Neural cell (in vitro differentiated cells): Measurements from ENCODE around the gene AGR2. TPM values are rescaled to one million over a fixed set of nuclear protein-coding genes. Genes with fewer than 3 reads are reported as not detected.

ENCODE experiments used
- H2AFZ ChIP-seq: fragments of 200-600, 300-800 bp; sonication (generic), shearing (Covaris generic); 2 replicates; pipeline ENCODE4 v1.6.0; 2014; ENCODE audit warnings: low read depth, mild to moderate bottlenecking, antibody characterized with exemption, low read length, moderate library complexity
- H3F3A ChIP-seq: fragments of 200-600 bp; shearing (Covaris generic); 2 replicates; pipeline ENCODE4 v1.6.1; 2016; ENCODE audit warnings: mild to moderate bottlenecking, moderate library complexity, mixed read lengths, antibody characterized with exemption, low read length; ENCODE audit not compliant: insufficient read depth, poor library complexity, severe bottlenecking
- H3K27ac ChIP-seq: fragments of 200-600, 300-800 bp; sonication (generic), shearing (Covaris generic); 2 replicates; pipeline ENCODE4 v1.5.1; 2014; ENCODE audit warnings: mild to moderate bottlenecking, low read length, moderate library complexity
- H3K27me3 ChIP-seq: fragments of 300-800, 200-600 bp; sonication (generic), shearing (Covaris generic); 2 replicates; pipeline ENCODE4 v1.6.0; 2014; ENCODE audit warnings: mild to moderate bottlenecking, low read depth, low read length, moderate library complexity; ENCODE audit not compliant: insufficient read depth
- H3K36me3 ChIP-seq: fragments of 300-800, 200-600 bp; sonication (generic), shearing (Covaris generic); 2 replicates; pipeline ENCODE4 v1.5.1; 2014; ENCODE audit warnings: mild to moderate bottlenecking, antibody characterized with exemption, low read length, moderate library complexity; ENCODE audit not compliant: insufficient read depth
- H3K4me2 ChIP-seq: fragments of 300-800, 200-600 bp; sonication (generic), shearing (Covaris generic); 2 replicates; pipeline ENCODE4 v1.6.0; 2014; ENCODE audit warnings: mild to moderate bottlenecking, low read length
- H3K4me3 ChIP-seq: fragments of 300-800, 200-600 bp; sonication (generic), shearing (Covaris generic); 2 replicates; pipeline ENCODE4 v1.5.1; 2014; ENCODE audit warnings: mild to moderate bottlenecking, low read length, moderate library complexity
- H3K79me2 ChIP-seq: fragments of 200-600 bp; shearing (Covaris generic); replicated peaks from 2 replicates; pipeline ENCODE4 v1.6.0; 2014; ENCODE audit warnings: mild to moderate bottlenecking, low read length, moderate library complexity; ENCODE audit not compliant: insufficient read depth
- H3K9ac ChIP-seq: fragments of 300-800, 200-600 bp; sonication (generic), shearing (Covaris generic); 2 replicates; pipeline ENCODE4 v1.6.1; 2016; ENCODE audit warnings: mild to moderate bottlenecking, low read length, mixed read lengths
- H3K9me2 ChIP-seq: fragments of 200-600 bp; shearing (Covaris generic); 2 replicates; pipeline ENCODE4 v1.6.1; 2016; ENCODE audit warnings: mild to moderate bottlenecking, low read length, mixed read lengths; ENCODE audit not compliant: insufficient read depth
- H3K9me3 ChIP-seq: fragments of 200-600, 300-800 bp; sonication (generic), shearing (Covaris generic); 2 replicates; pipeline ENCODE4 v1.6.1; 2016; ENCODE audit warnings: mild to moderate bottlenecking, mixed run types, low read length, moderate library complexity, mixed read lengths
- H4K20me1 ChIP-seq: fragments of 200-600 bp; shearing (Covaris generic); 2 replicates; pipeline ENCODE4 v1.6.1; 2016; ENCODE audit warnings: mild to moderate bottlenecking, mixed run types; ENCODE audit not compliant: insufficient read depth
- CTCF ChIP-seq: fragments of 450-650 bp; IDR thresholded peaks from 2 replicates; pipeline ENCODE4 v1.5.1; 2014; ENCODE audit warnings: antibody characterized with exemption, mild to moderate bottlenecking, moderate library complexity; ENCODE audit not compliant: poor library complexity, severe bottlenecking
- EP300 ChIP-seq: fragments of 450-650 bp; conservative IDR thresholded peaks from 2 replicates; pipeline ENCODE4 v1.6.1; 2014; ENCODE audit warnings: antibody characterized with exemption, mild to moderate bottlenecking, moderate library complexity; ENCODE audit not compliant: poor library complexity, severe bottlenecking
- EZH2 ChIP-seq: fragments of 200-600, 300-800 bp; shearing (Covaris generic), sonication (generic); IDR thresholded peaks from 2 replicates; pipeline ENCODE4 v1.6.1; 2014; ENCODE audit warnings: antibody characterized with exemption, low read length, borderline replicate concordance, mild to moderate bottlenecking; ENCODE audit not compliant: insufficient read depth, poor library complexity, severe bottlenecking
- MXI1 ChIP-seq: fragments of 450-650 bp; conservative IDR thresholded peaks from 2 replicates; pipeline ENCODE4 v1.6.1; 2014; ENCODE audit warnings: antibody characterized with exemption, mild to moderate bottlenecking; ENCODE audit not compliant: poor library complexity, severe bottlenecking
- POLR2AphosphoS5 ChIP-seq: IDR thresholded peaks from 2 replicates; pipeline ENCODE4 v1.6.1; 2012
- RAD21 ChIP-seq: fragments of 450-650 bp; conservative IDR thresholded peaks from 2 replicates; pipeline ENCODE4 v1.6.1; 2014; ENCODE audit warnings: antibody characterized with exemption, mild to moderate bottlenecking, moderate library complexity
- REST ChIP-seq: IDR thresholded peaks from 2 replicates; pipeline ENCODE4 v1.6.1; 2012; ENCODE audit warnings: borderline replicate concordance
- SMC3 ChIP-seq: fragments of 450-650 bp; conservative IDR thresholded peaks from 2 replicates; pipeline ENCODE4 v1.6.1; 2014; ENCODE audit warnings: antibody characterized with exemption, mild to moderate bottlenecking, moderate library complexity; ENCODE audit not compliant: poor library complexity
- TAF1 ChIP-seq: IDR thresholded peaks from 2 replicates; pipeline ENCODE4 v1.6.1; 2012; ENCODE audit warnings: low read depth
- polyA plus RNA-seq: library from polyadenylated mRNA; depleted of rRNA; stranded (reverse); fragments of >200 nt; gene quantifications from 2 replicates; pipeline ENCODE4 v1.2.3, GENCODE V29; 2014

AGR2 gene
- polyA plus RNA-seq, 1 donor from 2014 or later = not detected

GRCh38 chr7:16801111-16801542 is 3.7 kb downstream of the AGR2 start:
- no peaks in the 10 kb centered on the region for H3F3A ChIP-seq
- H4K20me1 ChIP-seq = no peaks in the 10 kb centered on the region
- no peaks in the 10 kb centered on the region for H3K36me3 ChIP-seq
- no peak for TF ChIP-seq EZH2
- no peak for TF ChIP-seq MXI1
- TF ChIP-seq TAF1 = no peak
- peak; percentile 60 for TF ChIP-seq RAD21
- TF ChIP-seq REST = no peak
- peak; percentile 62 for TF ChIP-seq CTCF
- TF ChIP-seq POLR2AphosphoS5 = no peak
- TF ChIP-seq EP300 = no peak
- TF ChIP-seq SMC3 = peak; percentile 54
- no peak overlapping the region for H2AFZ ChIP-seq
- no peaks in the 10 kb centered on the region for H3K9me2 ChIP-seq
- no peaks in the 10 kb centered on the region for H3K9me3 ChIP-seq
- H3K27ac ChIP-seq = no peak overlapping the region
- no peak overlapping the region for H3K4me3 ChIP-seq
- H3K79me2 ChIP-seq = no peaks in the 10 kb centered on the region
- H3K27me3 ChIP-seq = no peaks in the 10 kb centered on the region
- H3K4me2 ChIP-seq = no peak overlapping the region
- H3K9ac ChIP-seq = no peak overlapping the region

GRCh38 chr7:16795624-16796023 is 9.2 kb downstream of the AGR2 start:
- no peak overlapping the region for H2AFZ ChIP-seq
- H3K79me2 ChIP-seq = no peaks in the 10 kb centered on the region
- H3K27me3 ChIP-seq = no peaks in the 10 kb centered on the region
- H3K4me2 ChIP-seq = no peak overlapping the region
- no peaks in the 10 kb centered on the region for H3K9me2 ChIP-seq
- H3K9me3 ChIP-seq = no peaks in the 10 kb centered on the region
- TF ChIP-seq REST = no peak
- TF ChIP-seq MXI1 = no peak
- TF ChIP-seq RAD21 = no peak
- no peak for TF ChIP-seq CTCF
- no peak for TF ChIP-seq EZH2
- H3F3A ChIP-seq = no peaks in the 10 kb centered on the region
- no peaks in the 10 kb centered on the region for H4K20me1 ChIP-seq
- H3K4me3 ChIP-seq = no peak overlapping the region
- H3K36me3 ChIP-seq = no peaks in the 10 kb centered on the region
- no peak overlapping the region for H3K27ac ChIP-seq
- no peak overlapping the region for H3K9ac ChIP-seq
